Progenitor cell of endocrine pancreas (in vitro differentiated cells): Measurements from ENCODE around the gene CA10. TPM values are rescaled to one million over a fixed set of nuclear protein-coding genes. Genes with fewer than 3 reads are reported as not detected.

Source experiments
- DNase-seq: peaks from one replicate; pipeline ENCODE4 v3.0.0; 2021; ENCODE audit warnings: low spot score; ENCODE audit not compliant: unreplicated experiment
- H3K27ac Mint-ChIP-seq: 2 replicates; pipeline ENCODE4 v1.8.0; 2021; ENCODE audit warnings: mild to moderate bottlenecking, moderate library complexity, mixed read lengths
- H3K27me3 Mint-ChIP-seq: 2 replicates; pipeline ENCODE4 v1.8.0; 2021; ENCODE audit warnings: mixed read lengths
- H3K36me3 Mint-ChIP-seq: 2 replicates; pipeline ENCODE4 v1.8.0; 2022; ENCODE audit warnings: mixed read lengths; ENCODE audit not compliant: insufficient read depth
- H3K4me1 Mint-ChIP-seq: 2 replicates; pipeline ENCODE4 v1.8.0; 2021; ENCODE audit warnings: low read depth, mixed read lengths
- H3K4me3 Mint-ChIP-seq: 2 replicates; pipeline ENCODE4 v1.8.0; 2021; ENCODE audit warnings: low read depth, mild to moderate bottlenecking, moderate library complexity, mixed read lengths
- H3K9me3 Mint-ChIP-seq: 2 replicates; pipeline ENCODE4 v1.8.0; 2021; ENCODE audit warnings: low read depth, mixed read lengths
- CTCF ChIP-seq: fragments of 200-600 bp; sonication (generic); IDR thresholded peaks from one replicate; pipeline ENCODE4 v1.5.0; 2021; ENCODE audit warnings: antibody characterized with exemption, mild to moderate bottlenecking; ENCODE audit not compliant: unreplicated experiment
- total RNA-seq: library from RNA; stranded (reverse); gene quantifications from 2 replicates; pipeline ENCODE4 v1.2.1, GENCODE V29; 2021

The CA10 gene
- total RNA-seq, 1 donor from 2014 or later: 0.53 TPM

DNA sequence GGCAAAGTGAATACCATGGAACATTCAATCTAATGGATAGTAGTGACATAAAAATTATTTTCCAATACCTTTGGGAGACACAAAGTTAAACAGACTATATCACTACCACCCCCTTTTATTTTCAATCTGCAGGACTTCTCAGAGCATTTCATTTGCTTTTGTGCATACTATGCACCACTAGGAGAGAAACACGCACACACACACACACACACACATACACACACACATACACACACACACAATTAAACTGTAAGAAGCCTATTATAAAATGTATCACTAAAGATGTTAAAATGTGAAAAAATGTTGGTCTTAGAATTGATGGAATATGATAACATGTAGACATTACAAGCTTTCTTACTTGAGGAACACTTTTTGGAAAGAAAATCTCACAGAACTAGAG, 331.4 kb downstream of the CA10 start:
- Mint-ChIP-seq H3K9me3 (no peaks in the 10 kb centered on the region), H3K36me3 (no peaks in the 10 kb centered on the region), H3K27me3 (no peaks in the 10 kb centered on the region), H3K4me3 (no peak overlapping the region), H3K4me1 (peaks cover 3% of the 10 kb centered on the region), H3K27ac (no peak overlapping the region)
- TF ChIP-seq CTCF: no peak
- DNase-seq: no peak

- no peak overlapping the region for H3K27ac Mint-ChIP-seq
- no peaks in the 10 kb centered on the region for H3K9me3 Mint-ChIP-seq
- peaks cover 3% of the 10 kb centered on the region for H3K4me1 Mint-ChIP-seq
Observed at GRCh38 chr17:51820766-51821165, 337.7 kb downstream of the CA10 start.

GRCh38 chr17:51820252-51820651, 338.3 kb downstream of the CA10 start:
- H3K9me3 Mint-ChIP-seq: no peaks in the 10 kb centered on the region
- no peak for DNase-seq
- no peaks in the 10 kb centered on the region for H3K36me3 Mint-ChIP-seq
- no peak overlapping the region for H3K27ac Mint-ChIP-seq
- H3K27me3 Mint-ChIP-seq: peaks cover 3% of the 10 kb centered on the region
- no peak for TF ChIP-seq CTCF
- no peak overlapping the region for H3K4me3 Mint-ChIP-seq
- H3K4me1 Mint-ChIP-seq: peaks cover 3% of the 10 kb centered on the region

More at GRCh38 chr17:51820766-51821165, 337.7 kb downstream of the CA10 start:
- peaks cover 3% of the 10 kb centered on the region for H3K27me3 Mint-ChIP-seq
- DNase-seq: no peak
- no peak overlapping the region for H3K4me3 Mint-ChIP-seq
- H3K36me3 Mint-ChIP-seq: no peaks in the 10 kb centered on the region
- TF ChIP-seq CTCF: no peak

DNA sequence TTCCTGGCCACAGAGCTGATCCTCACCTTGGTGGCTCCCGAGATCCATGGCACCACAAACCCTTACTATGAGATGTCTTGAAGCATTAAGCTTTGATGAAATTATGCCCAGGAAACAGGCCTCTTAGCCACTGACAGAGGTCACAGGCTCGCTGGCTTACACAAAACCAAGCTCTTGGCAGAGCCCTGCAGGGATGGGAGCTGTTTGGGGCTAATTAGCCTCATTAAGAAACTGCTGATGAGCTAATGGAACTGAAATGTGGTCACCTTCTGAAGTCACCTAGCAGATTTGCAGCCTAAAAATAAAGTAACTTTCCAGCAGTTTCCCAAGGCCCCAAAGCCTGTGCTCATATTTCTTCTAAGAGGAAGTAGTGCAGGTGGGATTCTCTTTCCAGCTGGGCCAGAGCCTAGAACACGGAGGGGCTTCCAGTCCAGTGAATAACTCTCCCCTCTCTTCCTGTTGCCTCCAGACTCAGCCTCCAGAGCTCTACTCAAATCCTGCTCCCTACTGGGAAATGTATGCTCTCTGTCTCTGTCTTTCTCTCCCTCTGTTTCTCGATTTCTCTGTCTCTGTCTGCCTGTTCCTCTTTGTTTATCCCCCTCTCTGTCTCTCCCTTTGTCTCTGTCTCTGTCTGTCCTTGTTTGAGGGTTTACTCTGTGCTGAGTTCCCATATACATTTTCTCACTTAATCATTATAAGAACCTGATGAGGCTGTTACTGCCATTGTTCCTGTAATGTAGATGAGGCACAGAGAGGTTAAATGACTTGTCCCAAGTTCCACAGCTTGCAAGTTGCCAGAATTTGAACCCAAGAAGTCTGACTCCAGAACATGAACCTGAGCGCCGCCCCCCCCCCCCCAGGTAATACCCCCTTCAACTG, 338.9 kb downstream of the CA10 start:
- Mint-ChIP-seq H3K4me3 (no peak overlapping the region), H3K27me3 (peaks cover 3% of the 10 kb centered on the region), H3K27ac (no peak overlapping the region), H3K9me3 (no peaks in the 10 kb centered on the region), H3K36me3 (no peaks in the 10 kb centered on the region), H3K4me1 (peaks cover 3% of the 10 kb centered on the region)
- no peak for DNase-seq
- no peak for TF ChIP-seq CTCF

DNA sequence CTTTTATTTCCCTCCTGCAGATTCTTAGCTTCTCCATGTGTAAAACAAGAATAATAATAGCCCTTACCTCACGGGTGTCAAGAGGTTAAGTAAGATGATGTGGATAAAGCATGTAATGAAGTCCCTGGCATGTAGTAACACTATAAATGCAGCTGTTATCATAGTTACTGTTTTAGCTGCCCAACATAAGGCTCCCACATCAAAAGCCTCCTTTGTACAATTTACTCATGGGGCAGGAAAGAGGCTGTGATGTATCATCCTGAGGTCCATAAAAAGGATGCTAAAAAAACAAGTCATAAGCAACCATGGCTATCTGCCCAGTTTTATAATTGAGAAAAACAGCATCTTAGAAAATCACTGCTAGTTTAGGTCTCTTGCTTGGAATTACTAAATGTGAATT, 339.7 kb downstream of the CA10 start:
- no peak overlapping the region for H3K4me3 Mint-ChIP-seq
- H3K27ac Mint-ChIP-seq: no peak overlapping the region
- no peak for DNase-seq

More for the DNA sequence above, 339.7 kb downstream of the CA10 start:
- H3K4me1 Mint-ChIP-seq: peaks cover 3% of the 10 kb centered on the region
- H3K27me3 Mint-ChIP-seq: peaks cover 3% of the 10 kb centered on the region
- no peaks in the 10 kb centered on the region for H3K9me3 Mint-ChIP-seq
- H3K36me3 Mint-ChIP-seq: no peaks in the 10 kb centered on the region
- TF ChIP-seq CTCF: no peak
